ENCODE measurements around the gene IKZF1.
A peak's percentile ranks its signal among the peaks of the same experiment; 100 is the strongest.

Gene IKZF1

DNA sequence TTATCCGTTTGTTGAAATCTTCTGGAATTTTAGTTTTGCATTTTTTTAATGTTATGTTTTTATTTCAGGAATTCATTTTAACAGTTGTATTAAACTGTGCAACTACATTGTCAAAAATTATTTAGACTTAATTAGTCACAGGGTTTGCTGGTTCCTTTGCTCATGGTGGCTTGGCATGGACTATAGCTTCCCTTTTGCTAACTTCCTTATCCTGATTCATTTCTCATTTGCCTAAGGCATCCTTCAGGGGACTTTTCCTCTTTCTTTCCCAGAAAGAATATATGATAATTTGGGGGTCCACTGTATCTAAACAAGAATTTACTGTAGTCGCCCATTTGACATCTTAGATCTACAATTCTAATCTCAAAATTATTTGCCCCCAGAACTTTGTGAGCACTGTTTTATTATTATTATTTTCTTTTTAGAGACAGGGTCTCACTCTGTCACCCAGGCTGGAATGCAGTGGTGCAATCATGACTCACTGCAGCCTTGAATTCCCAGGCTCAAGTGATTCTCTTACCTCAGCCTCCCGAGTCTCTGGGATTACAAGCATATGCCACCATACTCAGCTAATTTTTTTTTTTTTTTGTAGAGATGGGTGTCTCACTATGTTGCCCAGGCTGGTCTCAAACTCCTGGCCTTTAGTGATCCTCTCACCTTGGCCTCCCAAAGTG is 131.8 kb downstream of the IKZF1 start:
- DNase-seq (ENCODE audit: extremely low read depth in 1 of 2, low read depth in 1 of 2): no peak

- DNase-seq (ENCODE audit: extremely low read depth in 1 of 2, low read depth in 1 of 2): peak in 1 of 2 donors; percentile 21
Measured at GRCh38 chr7:50446542-50446960, 142.0 kb downstream of the IKZF1 start.

- DNase-seq (ENCODE audit: extremely low read depth in 1 of 2, low read depth in 1 of 2): no peak
Measured at GRCh38 chr7:50448823-50449222, 144.3 kb downstream of the IKZF1 start.

DNA sequence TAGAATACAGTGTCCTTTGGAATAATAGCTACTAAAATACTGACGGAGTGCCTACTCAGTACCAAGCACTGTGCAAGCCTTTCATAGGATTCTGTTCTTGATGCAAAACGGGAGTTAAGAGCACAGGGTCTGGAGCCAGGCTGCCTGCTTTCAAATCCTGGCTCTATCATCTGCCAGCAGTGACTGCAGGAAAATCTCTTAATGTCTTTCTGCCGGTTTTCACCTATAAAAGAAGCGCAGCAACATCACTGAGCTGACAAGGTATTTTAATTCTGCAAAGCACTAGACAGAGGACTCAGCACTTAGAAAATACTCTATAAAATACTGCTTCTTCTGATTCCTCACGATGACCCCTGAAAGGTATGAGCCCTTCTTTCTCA is 145.0 kb downstream of the IKZF1 start:
- no peak for DNase-seq (ENCODE audit: extremely low read depth in 1 of 2, low read depth in 1 of 2)

DNA sequence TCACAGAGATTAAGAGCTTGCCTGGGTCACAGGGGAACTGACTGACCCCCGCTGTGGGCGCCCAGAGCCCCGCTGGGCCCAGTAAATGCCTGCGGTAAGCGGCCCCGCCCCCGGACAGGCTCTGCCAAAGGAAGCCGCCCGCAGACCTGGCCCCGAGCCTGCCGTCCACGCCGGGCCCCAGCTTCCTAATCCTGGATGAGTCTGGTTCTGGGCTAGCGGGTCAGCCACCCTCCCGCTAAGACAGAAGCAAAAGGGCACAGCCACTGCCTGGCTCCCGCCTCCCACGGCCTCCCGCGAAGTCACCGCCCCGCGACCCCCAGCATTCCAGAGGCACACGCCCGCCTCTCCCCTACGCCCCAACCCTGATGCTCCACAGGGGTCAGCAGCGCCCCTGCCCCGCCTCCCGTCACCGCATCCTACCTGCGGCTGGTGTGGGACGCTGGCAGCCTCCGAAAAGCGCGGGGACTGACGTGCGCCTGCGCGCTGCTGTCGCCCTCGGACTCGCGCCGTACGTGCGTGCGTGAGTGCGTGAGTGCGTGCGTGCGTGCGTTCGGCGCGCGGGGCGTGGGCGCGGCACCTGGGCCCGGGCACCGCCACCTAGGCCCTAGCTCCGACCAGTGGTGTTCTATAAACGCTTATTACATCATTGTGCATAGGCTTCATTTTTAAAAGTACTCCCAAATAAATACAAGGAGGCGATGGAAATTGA is 145.5 kb downstream of the IKZF1 start, which contains the start of gene FIGNL1:
TSS of gene FIGNL1 (minus strand) at position 470 of the 709 bp plus-strand sequence. CDS start 3,063 bp downstream, outside the sequence.
- DNase-seq (ENCODE audit: extremely low read depth in 1 of 2, low read depth in 1 of 2): peak; percentile 72 to 73

DNA sequence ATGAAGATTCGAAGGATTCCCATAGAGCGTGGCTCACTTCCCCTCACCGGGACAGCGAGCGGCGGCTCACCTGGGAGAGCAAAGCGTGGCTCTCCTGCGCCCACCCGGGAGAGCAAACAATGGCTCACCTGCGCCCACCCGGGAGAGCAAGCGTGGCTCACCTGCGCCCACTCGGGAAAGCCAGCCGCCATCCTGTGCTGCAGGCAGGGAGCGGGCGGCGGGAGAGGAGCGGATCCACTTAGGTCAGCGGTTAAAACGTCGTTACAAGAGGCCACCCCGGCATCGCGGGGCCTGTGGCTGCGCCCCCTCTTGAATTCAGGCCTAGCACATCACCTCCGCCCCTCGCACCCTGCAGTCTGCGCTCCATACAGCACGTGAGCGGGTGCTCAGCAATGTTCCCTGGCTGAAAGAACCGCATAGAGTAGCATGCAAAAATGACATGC is 146.1 kb downstream of the IKZF1 start:
- DNase-seq (ENCODE audit: extremely low read depth in 1 of 2, low read depth in 1 of 2): no peak

Data from stimulated activated CD8-positive, alpha-beta memory T cell treated with anti-CD3 and anti-CD28 coated beads, Interleukin-7, amount 100 ng/mL, for 48 hours (primary cell).